Measurements from ENCODE around the gene TXLNA.

DNA sequence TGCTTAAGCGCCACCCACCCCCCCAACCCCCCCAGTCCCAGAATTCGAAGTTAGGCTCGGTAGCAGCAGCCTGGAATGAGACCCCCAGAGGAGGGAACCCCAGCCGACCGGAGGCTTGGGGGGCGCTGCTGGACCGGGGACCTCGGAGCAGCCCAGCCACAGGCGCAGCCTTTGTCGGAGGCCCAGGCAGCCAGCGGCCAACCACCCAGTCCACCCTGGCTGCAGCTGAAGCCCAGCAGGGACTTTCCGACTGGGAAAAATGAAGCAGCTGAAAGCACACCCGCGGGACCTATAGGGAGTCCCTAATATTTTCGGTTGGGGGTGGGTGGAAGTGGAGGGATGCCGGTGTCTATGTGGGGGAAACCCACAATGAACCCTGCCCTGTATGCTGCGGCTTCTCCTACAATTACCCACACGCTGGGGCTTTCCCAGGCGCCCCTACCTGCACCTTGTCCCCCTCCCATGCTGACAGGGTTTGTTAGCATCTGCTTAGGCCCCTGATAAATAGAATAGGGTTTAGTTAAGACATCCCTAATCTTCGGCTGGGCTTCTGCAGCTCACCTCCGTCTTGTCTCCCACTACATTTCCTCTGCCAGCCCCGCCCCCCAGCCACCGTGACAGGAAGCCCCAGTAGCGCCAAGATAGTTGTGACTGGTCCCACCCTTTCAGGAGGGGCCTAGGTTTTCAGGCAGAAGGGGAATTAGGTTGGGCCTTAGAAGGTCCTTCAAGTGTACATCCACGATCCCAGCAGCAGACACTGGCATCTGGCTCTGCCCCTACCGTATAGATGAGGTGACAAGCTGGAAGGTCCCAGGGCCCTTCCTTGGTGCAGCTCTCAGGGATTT lies 21.8 kb downstream of the TXLNA start:
- TF ChIP-seq, protein P1, sequence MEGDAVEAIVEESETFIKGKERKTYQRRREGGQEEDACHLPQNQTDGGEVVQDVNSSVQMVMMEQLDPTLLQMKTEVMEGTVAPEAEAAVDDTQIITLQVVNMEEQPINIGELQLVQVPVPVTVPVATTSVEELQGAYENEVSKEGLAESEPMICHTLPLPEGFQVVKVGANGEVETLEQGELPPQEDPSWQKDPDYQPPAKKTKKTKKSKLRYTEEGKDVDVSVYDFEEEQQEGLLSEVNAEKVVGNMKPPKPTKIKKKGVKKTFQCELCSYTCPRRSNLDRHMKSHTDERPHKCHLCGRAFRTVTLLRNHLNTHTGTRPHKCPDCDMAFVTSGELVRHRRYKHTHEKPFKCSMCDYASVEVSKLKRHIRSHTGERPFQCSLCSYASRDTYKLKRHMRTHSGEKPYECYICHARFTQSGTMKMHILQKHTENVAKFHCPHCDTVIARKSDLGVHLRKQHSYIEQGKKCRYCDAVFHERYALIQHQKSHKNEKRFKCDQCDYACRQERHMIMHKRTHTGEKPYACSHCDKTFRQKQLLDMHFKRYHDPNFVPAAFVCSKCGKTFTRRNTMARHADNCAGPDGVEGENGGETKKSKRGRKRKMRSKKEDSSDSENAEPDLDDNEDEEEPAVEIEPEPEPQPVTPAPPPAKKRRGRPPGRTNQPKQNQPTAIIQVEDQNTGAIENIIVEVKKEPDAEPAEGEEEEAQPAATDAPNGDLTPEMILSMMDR (IDR thresholded peaks at IDR 0.05) = no peak
- no peak for TF ChIP-seq POLR2A (IDR thresholded peaks at IDR 0.05)
